Mesendoderm (in vitro differentiated cells): ENCODE measurements around the gene TNK2.

Source experiments
- DNase-seq: peaks from one replicate; pipeline ENCODE4 v3.0.0; 2013
- H2AK5ac ChIP-seq: 2 replicates; pipeline ENCODE4 v1.6.1; 2013; ENCODE audit warnings: low read length, inconsistent platforms
- H2BK120ac ChIP-seq: 2 replicates; pipeline ENCODE4 v1.6.1; 2013; ENCODE audit warnings: low read depth, mild to moderate bottlenecking, low read length, moderate library complexity, mixed read lengths
- H2BK15ac ChIP-seq: replicated peaks from 2 replicates; pipeline ENCODE4 v1.6.1; 2013; ENCODE audit warnings: low read depth, mild to moderate bottlenecking, moderate library complexity
- H2BK5ac ChIP-seq: 2 replicates; pipeline ENCODE4 v1.6.1; 2013; ENCODE audit warnings: low read length, inconsistent platforms
- H3K18ac ChIP-seq: 2 replicates; pipeline ENCODE4 v1.6.1; 2013; ENCODE audit warnings: mild to moderate bottlenecking, low read length, mixed read lengths
- H3K23ac ChIP-seq: one replicate; pipeline ENCODE4 v1.6.1; 2013; ENCODE audit warnings: low read length
- H3K27ac ChIP-seq: 2 replicates; pipeline ENCODE4 v1.5.1; 2013; ENCODE audit warnings: low read depth, mild to moderate bottlenecking, inconsistent platforms, low read length, moderate library complexity
- H3K27me3 ChIP-seq: 2 replicates; pipeline ENCODE4 v1.6.1; 2013; ENCODE audit warnings: low read length, control low read depth, mild to moderate bottlenecking, inconsistent platforms; ENCODE audit not compliant: insufficient read depth, poor library complexity
- H3K36me3 ChIP-seq: 2 replicates; pipeline ENCODE4 v1.6.1; 2013; ENCODE audit warnings: low read length, inconsistent platforms; ENCODE audit not compliant: control insufficient read depth, insufficient read depth
- H3K4ac ChIP-seq: one replicate; pipeline ENCODE4 v1.6.1; 2013; ENCODE audit warnings: low read depth, mild to moderate bottlenecking, low read length, moderate library complexity
- H3K4me1 ChIP-seq: 2 replicates; pipeline ENCODE4 v1.6.1; 2013; ENCODE audit warnings: low read depth, low read length, inconsistent platforms; ENCODE audit not compliant: control insufficient read depth
- H3K4me2 ChIP-seq: 2 replicates; pipeline ENCODE4 v1.6.1; 2013; ENCODE audit warnings: low read length
- H3K4me3 ChIP-seq: 2 replicates; pipeline ENCODE4 v1.5.1; 2013; ENCODE audit warnings: mild to moderate bottlenecking, low read length
- H3K56ac ChIP-seq: one replicate; pipeline ENCODE4 v1.6.1; 2013; ENCODE audit warnings: low read length
- H3K79me1 ChIP-seq: 2 replicates; pipeline ENCODE4 v1.6.1; 2013; ENCODE audit warnings: low read length, inconsistent platforms
- H3K79me2 ChIP-seq: 2 replicates; pipeline ENCODE4 v1.6.1; 2013; ENCODE audit warnings: mild to moderate bottlenecking, low read length; ENCODE audit not compliant: control insufficient read depth, insufficient read depth
- H3K9ac ChIP-seq: 2 replicates; pipeline ENCODE4 v1.6.1; 2013; ENCODE audit warnings: low read length, inconsistent platforms
- H4K5ac ChIP-seq: one replicate; pipeline ENCODE4 v1.6.1; 2013; ENCODE audit warnings: low read length
- H4K8ac ChIP-seq: one replicate; pipeline ENCODE4 v1.6.1; 2013; ENCODE audit warnings: low read depth, mild to moderate bottlenecking, control low read depth, low read length, moderate library complexity
- WGBS: extraction: QIAGEN DNeasy Blood & Tissue Kit; methylation state at CpG from one replicate; pipeline ENCODE4 v1.1.7; 2013; ENCODE audit warnings: low lambda C conversion rate, missing lambda C conversion rate; ENCODE audit not compliant: insufficient coverage; ENCODE audit errors: extremely low coverage; 5-methylcytosine and 5-hydroxymethylcytosine counted together

TNK2 gene

DNA sequence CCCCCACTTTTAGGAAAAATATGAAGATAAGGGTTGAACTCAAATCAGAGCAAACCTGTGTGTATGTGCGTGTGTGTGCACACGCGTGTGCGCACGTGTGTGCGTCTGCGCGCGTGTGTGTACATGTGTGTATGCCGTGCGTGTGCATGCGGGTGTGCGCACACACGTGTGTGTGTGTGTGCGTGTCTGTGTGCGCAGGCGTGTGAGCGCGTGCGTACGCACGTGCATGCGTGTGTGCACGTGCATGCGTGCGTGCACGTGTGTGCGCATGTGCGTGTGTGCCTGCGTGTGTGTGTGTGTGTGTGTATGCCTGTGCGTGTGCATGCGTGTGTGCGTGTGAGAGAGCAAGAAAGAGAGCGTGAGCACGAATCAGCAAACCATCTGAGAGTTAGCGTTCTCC, 20.7 kb downstream of the TNK2 start:
- Histone ChIP-seq H4K8ac (no peak overlapping the region), H3K23ac (no peak overlapping the region), H3K4me2 (no peak overlapping the region), H3K36me3 (peaks cover 2% of the 10 kb centered on the region), H3K18ac (no peak overlapping the region), H3K4me1 (peaks cover 7% of the 10 kb centered on the region), H3K9ac (no peak overlapping the region), H2AK5ac (no peak overlapping the region), H4K5ac (no peak overlapping the region), H3K4ac (no peak overlapping the region), H3K27me3 (no peaks in the 10 kb centered on the region), H2BK15ac (no peak overlapping the region), H2BK5ac (no peak overlapping the region), H3K27ac (no peak overlapping the region), H3K4me3 (no peak overlapping the region), H3K79me1 (peaks cover 3% of the 10 kb centered on the region), H3K56ac (no peak overlapping the region), H3K79me2 (no peaks in the 10 kb centered on the region), H2BK120ac (no peak overlapping the region)
- no CpG with 5 or more reads among the region's 36 CpGs for WGBS
- no peak for DNase-seq

DNA sequence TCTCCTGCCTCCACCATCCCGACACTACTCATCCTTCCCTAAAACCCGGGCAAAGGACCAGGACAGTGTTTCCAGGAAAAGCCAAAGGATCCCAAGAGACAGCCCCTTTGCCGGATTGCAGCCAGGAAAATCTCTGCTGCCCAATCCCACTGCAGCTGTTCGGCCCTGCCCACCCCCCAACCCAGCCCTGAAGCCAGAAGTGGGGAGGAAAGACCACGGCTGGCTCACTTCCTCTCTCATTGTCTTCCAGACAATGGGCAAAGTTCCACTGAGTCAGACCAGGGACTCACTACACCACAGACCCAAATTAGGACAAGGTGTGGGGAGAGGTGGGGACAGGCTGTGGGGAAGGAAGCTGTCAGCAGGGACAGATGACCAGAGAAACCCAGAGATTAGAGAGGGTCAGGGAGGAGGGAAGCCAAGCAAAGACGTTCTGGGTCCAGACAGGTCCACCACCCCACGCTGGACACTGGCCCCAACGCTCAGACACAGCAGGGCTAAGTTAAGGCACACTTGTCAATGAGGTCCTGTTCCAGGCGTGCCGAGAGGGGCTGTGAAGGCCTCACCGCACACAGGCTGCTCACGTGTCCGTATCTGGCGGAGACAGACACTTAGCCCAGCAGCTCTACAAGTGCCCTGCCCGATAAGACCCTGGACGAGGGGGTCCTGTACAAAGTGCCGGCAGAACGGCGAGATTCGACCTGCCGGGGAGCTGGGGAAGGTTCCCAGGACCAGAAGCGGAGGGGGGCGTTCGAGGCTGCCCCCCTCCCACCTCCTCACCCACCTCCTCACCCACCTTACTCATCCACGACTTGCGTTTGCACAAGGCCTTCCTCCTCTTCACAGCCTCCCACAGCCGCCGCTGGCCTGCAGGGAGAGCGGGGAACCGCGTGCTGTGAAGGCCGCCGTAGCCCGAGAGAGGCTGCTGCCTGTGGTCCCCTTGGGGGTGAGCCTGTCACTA, 21.9 kb downstream of the TNK2 start:
- no peak overlapping the region for H3K27ac ChIP-seq
- no peak overlapping the region for H2BK15ac ChIP-seq
- peak overlapping the region; percentile 99 for H3K23ac ChIP-seq

DNA sequence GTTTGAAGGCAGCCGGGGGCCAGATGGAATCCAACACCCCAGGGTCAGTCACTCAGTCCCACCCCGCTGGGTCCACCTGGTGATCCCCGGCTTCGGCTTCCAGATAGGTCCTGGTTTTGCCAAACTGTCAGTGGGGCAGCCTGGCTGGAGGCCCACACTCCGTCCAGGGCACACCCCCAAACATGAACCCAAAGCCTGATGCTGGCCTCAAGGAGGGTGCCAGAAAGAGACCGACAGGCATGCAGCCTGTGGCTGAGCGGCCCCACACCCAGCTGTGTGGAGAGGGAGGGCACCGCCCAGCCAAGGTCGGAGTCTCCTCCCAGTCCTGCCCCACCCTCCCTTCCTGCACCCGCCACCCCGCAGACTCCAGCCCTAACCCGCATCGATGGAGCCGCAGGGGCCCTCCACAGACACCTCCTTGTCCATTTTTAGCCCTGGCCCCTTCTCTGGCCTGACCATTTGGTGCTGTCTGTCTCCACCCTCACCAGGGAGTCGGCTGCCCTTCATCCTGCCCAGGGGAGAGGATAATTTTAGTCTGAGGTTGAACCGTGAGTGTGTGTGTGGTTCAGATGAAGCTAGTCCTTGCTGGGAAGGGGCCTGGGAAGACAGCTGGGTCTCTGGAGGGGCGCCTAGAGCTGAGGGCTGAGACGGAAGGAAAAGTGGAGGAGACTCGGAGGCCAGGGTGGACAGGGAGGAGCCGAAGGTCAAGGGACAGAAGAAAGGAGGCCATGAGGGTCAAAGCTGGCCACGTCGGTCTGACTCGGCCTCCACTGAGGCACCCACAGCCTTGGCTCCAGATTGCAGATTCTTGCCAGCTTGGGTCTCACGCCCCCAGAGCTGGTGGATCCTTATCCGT, 23.1 kb downstream of the TNK2 start:
- Histone ChIP-seq H2BK5ac (no peak overlapping the region), H3K18ac (no peak overlapping the region), H4K8ac (no peak overlapping the region), H3K23ac (no peak overlapping the region), H3K56ac (peak overlapping the region; percentile 67), H3K79me2 (no peaks in the 10 kb centered on the region), H2BK120ac (no peak overlapping the region), H3K4ac (no peak overlapping the region), H3K4me3 (no peak overlapping the region), H3K9ac (no peak overlapping the region), H3K36me3 (peaks cover 2% of the 10 kb centered on the region), H3K4me1 (peaks cover 7% of the 10 kb centered on the region), H2BK15ac (no peak overlapping the region), H2AK5ac (no peak overlapping the region), H3K79me1 (peaks cover 3% of the 10 kb centered on the region), H3K4me2 (no peak overlapping the region), H4K5ac (no peak overlapping the region), H3K27me3 (no peaks in the 10 kb centered on the region), H3K27ac (no peak overlapping the region)
- no CpG with 5 or more reads among the region's 25 CpGs for WGBS
- DNase-seq: no peak

More for the DNA sequence above, 21.9 kb downstream of the TNK2 start:
- no peak overlapping the region for H4K5ac ChIP-seq
- peaks cover 3% of the 10 kb centered on the region for H3K79me1 ChIP-seq
- DNase-seq: peak; percentile 72
- peak overlapping the region; percentile 92 for H2AK5ac ChIP-seq
- peak overlapping the region; percentile 54 for H3K9ac ChIP-seq
- no peak overlapping the region for H3K4ac ChIP-seq
- H3K4me3 ChIP-seq: no peak overlapping the region
- H2BK5ac ChIP-seq: peak overlapping the region; percentile 92
- no peak overlapping the region for H3K18ac ChIP-seq
- no CpG with 5 or more reads among the region's 34 CpGs for WGBS
- no peak overlapping the region for H4K8ac ChIP-seq
- H3K4me2 ChIP-seq: no peak overlapping the region
- peak overlapping the region; percentile 67 for H3K56ac ChIP-seq
- H3K27me3 ChIP-seq: no peaks in the 10 kb centered on the region
- H2BK120ac ChIP-seq: no peak overlapping the region
- H3K36me3 ChIP-seq: peaks cover 2% of the 10 kb centered on the region
- peaks cover 7% of the 10 kb centered on the region for H3K4me1 ChIP-seq
- no peaks in the 10 kb centered on the region for H3K79me2 ChIP-seq

GRCh38 chr3:195884691-195885035, 23.7 kb downstream of the TNK2 start:
- H3K79me1 ChIP-seq: peaks cover 3% of the 10 kb centered on the region
- DNase-seq: no peak
- H3K79me2 ChIP-seq: no peaks in the 10 kb centered on the region
- H3K27me3 ChIP-seq: no peaks in the 10 kb centered on the region
- H3K4me2 ChIP-seq: no peak overlapping the region
- H3K23ac ChIP-seq: no peak overlapping the region
- no peak overlapping the region for H2BK5ac ChIP-seq
- no peak overlapping the region for H3K9ac ChIP-seq
- H2AK5ac ChIP-seq: no peak overlapping the region
- no peak overlapping the region for H4K8ac ChIP-seq
- no peak overlapping the region for H3K4me3 ChIP-seq
- peaks cover 2% of the 10 kb centered on the region for H3K36me3 ChIP-seq
- no peak overlapping the region for H3K27ac ChIP-seq
- no peak overlapping the region for H2BK15ac ChIP-seq
- no peak overlapping the region for H2BK120ac ChIP-seq
- H4K5ac ChIP-seq: no peak overlapping the region
- no peak overlapping the region for H3K18ac ChIP-seq
- H3K4ac ChIP-seq: no peak overlapping the region
- no peak overlapping the region for H3K56ac ChIP-seq
- H3K4me1 ChIP-seq: peaks cover 7% of the 10 kb centered on the region
- no CpG with 5 or more reads among the region's 14 CpGs for WGBS

DNA sequence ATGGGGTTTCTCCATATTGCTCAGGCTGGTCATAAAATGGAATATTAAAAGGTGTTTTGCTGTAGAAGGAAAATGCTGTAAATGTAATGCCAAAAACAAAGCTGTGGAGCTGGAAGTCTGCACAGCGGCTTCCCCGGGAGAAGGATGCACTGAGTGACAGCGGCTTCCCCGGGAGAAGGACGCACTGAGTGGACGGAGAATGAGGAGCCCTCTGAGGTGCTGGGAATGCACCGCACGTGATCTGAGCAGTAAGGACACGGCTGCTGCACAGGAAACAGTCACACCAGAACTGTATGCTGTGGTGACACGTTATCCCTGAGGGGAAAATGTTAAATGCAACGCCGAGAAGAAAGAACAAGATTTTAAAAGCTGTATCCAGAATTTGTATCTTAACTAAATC, 24.6 kb downstream of the TNK2 start:
- Histone ChIP-seq H4K5ac (no peak overlapping the region), H3K36me3 (peaks cover 2% of the 10 kb centered on the region), H4K8ac (no peak overlapping the region), H3K4me3 (no peak overlapping the region), H3K23ac (no peak overlapping the region), H3K79me1 (peaks cover 3% of the 10 kb centered on the region), H3K4me1 (peaks cover 7% of the 10 kb centered on the region), H3K4ac (no peak overlapping the region), H3K79me2 (no peaks in the 10 kb centered on the region), H2BK5ac (no peak overlapping the region), H2AK5ac (no peak overlapping the region), H2BK15ac (no peak overlapping the region), H3K18ac (no peak overlapping the region), H3K27ac (no peak overlapping the region), H3K4me2 (no peak overlapping the region), H3K27me3 (no peaks in the 10 kb centered on the region), H2BK120ac (no peak overlapping the region), H3K56ac (no peak overlapping the region), H3K9ac (no peak overlapping the region)
- DNase-seq: no peak
- no CpG with 5 or more reads among the region's 12 CpGs for WGBS
